Measurements from ENCODE around the gene ABCA1. TPM values are rescaled to one million over a fixed set of nuclear protein-coding genes. Genes with fewer than 3 reads are reported as not detected.

Gene ABCA1
- total RNA-seq, 1 donor: 73.1 TPM

DNA sequence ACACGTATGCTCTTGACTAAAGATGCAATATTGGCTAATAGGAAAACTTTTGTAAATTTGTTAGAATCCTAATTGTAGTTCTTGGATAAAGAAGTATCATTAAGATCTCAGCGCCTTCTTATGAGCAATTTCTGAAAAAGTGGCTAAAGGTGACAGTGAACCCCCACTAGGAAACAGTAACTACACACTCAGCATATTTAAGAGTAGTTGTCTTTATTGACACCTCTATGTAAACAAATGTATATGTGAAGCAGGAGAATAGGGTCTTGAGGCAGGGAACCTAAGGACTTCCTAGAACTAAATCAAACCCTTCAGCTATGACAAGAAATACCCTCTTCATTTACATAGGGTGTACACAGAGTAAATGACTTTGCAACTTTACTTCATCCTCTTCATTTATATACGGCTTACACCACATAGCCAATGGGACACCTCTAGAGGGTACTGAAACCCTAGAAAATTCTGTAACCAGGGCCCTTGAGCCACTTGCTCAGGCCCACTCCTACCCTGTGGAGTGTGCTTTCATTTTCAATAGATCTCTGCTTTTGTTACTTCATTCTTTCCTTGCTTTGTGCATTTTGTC lies 177.7 kb downstream of the ABCA1 start:
- no peak overlapping the region for H3K4me2 ChIP-seq (ENCODE audit: insufficient read depth, low read length)
- H3K9me3 ChIP-seq (ENCODE audit: low read depth, low read length): no peaks in the 10 kb centered on the region
- TF ChIP-seq, protein P1, sequence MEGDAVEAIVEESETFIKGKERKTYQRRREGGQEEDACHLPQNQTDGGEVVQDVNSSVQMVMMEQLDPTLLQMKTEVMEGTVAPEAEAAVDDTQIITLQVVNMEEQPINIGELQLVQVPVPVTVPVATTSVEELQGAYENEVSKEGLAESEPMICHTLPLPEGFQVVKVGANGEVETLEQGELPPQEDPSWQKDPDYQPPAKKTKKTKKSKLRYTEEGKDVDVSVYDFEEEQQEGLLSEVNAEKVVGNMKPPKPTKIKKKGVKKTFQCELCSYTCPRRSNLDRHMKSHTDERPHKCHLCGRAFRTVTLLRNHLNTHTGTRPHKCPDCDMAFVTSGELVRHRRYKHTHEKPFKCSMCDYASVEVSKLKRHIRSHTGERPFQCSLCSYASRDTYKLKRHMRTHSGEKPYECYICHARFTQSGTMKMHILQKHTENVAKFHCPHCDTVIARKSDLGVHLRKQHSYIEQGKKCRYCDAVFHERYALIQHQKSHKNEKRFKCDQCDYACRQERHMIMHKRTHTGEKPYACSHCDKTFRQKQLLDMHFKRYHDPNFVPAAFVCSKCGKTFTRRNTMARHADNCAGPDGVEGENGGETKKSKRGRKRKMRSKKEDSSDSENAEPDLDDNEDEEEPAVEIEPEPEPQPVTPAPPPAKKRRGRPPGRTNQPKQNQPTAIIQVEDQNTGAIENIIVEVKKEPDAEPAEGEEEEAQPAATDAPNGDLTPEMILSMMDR (IDR thresholded peaks at IDR 0.05; ENCODE audit: extremely low read depth, low read depth, low read length): no peak
- no peak overlapping the region for H2AFZ ChIP-seq (ENCODE audit: low read length)
- no peak overlapping the region for H3K27ac ChIP-seq (ENCODE audit: low read depth, low read length)
- H3K79me2 ChIP-seq (ENCODE audit: insufficient read depth, low read length): peaks cover 20% of the 10 kb centered on the region
- H3K27me3 ChIP-seq (ENCODE audit: insufficient read depth, low read length): no peaks in the 10 kb centered on the region
- no peak overlapping the region for H3K4me3 ChIP-seq (ENCODE audit: insufficient read depth, low read length)
- H4K20me1 ChIP-seq (ENCODE audit: insufficient read depth, low read length): no peaks in the 10 kb centered on the region
- H3K4me1 ChIP-seq (ENCODE audit: insufficient read depth, low read length): peaks cover 12% of the 10 kb centered on the region
- DNase-seq (ENCODE audit: insufficient read length, low spot score, missing footprints): no peak
- peaks cover 15% of the 10 kb centered on the region for H3K36me3 ChIP-seq (ENCODE audit: insufficient read depth, low read length)

DNA sequence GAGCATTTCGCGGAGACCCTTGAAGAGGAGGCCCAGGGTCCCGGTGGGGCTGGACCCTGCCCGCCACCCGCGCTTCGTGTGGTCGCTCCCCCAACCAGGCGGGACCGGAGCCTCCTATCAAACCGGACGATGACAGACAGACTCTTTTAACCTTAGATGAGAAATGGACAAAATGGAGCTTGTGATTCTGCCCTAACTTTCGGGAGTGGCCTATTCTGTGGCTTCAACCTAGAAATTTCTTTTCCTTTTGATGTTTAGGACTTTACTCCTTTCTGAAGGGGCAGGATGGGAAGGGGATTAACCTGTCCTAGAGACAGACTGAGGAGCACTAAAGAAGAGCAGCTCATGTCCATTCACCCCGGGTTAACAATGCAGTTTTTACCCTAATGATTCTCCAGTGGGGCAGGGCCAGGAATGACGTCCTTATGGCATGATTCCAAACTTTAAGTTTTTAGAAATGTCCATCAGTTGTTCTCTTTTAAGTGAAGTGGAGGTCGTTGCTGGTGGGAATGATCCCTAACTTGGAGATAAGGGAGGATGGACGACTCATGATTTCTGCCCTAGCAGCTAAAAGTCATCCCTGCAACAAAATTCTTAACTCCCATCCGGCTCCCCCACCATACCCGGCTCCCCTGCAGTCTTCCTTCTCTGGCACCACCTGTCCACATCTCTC lies 179.5 kb downstream of the ABCA1 start:
- Histone ChIP-seq H3K27ac (ENCODE audit: low read depth, low read length) (peak overlapping the region; percentile 84), H3K36me3 (ENCODE audit: insufficient read depth, low read length) (peaks cover 10% of the 10 kb centered on the region), H2AFZ (ENCODE audit: low read length) (peak overlapping the region; percentile 99), H3K4me3 (ENCODE audit: insufficient read depth, low read length) (peak overlapping the region; percentile 95), H4K20me1 (ENCODE audit: insufficient read depth, low read length) (no peaks in the 10 kb centered on the region), H3K4me2 (ENCODE audit: insufficient read depth, low read length) (peak overlapping the region; percentile 96), H3K9me3 (ENCODE audit: low read depth, low read length) (no peaks in the 10 kb centered on the region), H3K4me1 (ENCODE audit: insufficient read depth, low read length) (peaks cover 12% of the 10 kb centered on the region), H3K27me3 (ENCODE audit: insufficient read depth, low read length) (no peaks in the 10 kb centered on the region), H3K79me2 (ENCODE audit: insufficient read depth, low read length) (peaks cover 20% of the 10 kb centered on the region)
- peak; percentile 74 for DNase-seq (ENCODE audit: insufficient read length, low spot score, missing footprints)
- TF ChIP-seq, protein P1 (IDR thresholded peaks at IDR 0.05; ENCODE audit: extremely low read depth, low read depth, low read length): no peak

DNA sequence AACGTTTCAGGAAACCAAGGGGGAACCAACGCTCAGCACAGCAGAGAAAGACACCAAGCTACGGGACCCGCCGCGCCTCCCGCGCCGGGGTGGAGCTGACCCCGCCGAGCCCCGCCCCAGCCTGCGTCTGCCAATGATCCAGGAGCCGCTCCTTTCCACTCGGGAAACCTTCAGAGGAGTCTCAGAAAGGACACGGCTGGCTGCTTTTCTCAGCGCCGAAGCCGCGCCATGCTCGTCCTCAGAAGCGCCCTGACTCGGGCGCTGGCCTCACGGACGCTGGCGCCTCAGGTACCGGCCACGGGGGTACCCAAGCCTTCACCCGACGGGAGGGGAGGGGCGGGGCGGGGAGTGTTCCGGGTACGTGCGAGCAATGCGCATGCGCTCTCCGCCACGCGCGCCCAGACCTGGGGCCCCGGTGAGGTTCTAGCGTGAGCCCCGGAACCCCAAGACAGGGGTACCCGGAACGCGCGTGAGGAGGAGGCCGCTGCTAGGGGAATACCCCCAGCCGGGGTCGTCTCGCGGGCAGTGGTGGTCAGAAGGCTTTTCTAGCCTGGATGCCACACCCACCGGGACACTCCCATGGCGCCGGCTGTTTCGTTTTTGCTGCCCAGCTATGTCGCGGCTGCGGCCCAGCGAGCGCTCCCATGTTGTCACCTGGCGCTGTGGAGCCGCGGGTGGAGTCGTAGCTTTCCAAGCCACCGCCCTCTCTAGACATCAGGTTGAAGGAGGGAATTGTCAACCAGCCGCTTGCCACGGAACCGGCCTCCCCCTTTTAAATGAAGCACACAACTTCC lies 180.2 kb downstream of the ABCA1 start, which contains the start of gene NIPSNAP3A:
Gene NIPSNAP3A, plus strand, starts transcription at position 119 of the 794 bp plus-strand sequence. Its CDS starts 110 bp downstream, at position 229.
- Histone ChIP-seq H3K4me1 (ENCODE audit: insufficient read depth, low read length) (peaks cover 12% of the 10 kb centered on the region), H3K79me2 (ENCODE audit: insufficient read depth, low read length) (peaks cover 20% of the 10 kb centered on the region), H3K9me3 (ENCODE audit: low read depth, low read length) (no peaks in the 10 kb centered on the region), H2AFZ (ENCODE audit: low read length) (peak within 1 kb of the TSS; percentile 99), H3K36me3 (ENCODE audit: insufficient read depth, low read length) (peaks cover 6% of the 10 kb centered on the region), H3K4me2 (ENCODE audit: insufficient read depth, low read length) (peak within 1 kb of the TSS; percentile 96), H4K20me1 (ENCODE audit: insufficient read depth, low read length) (no peaks in the 10 kb centered on the region), H3K4me3 (ENCODE audit: insufficient read depth, low read length) (peak within 1 kb of the TSS; percentile 95), H3K27ac (ENCODE audit: low read depth, low read length) (peak within 1 kb of the TSS; percentile 84), H3K27me3 (ENCODE audit: insufficient read depth, low read length) (no peaks in the 10 kb centered on the region)
- DNase-seq (ENCODE audit: insufficient read length, low spot score, missing footprints): peak; percentile 90
- TF ChIP-seq, protein P1 (IDR thresholded peaks at IDR 0.05; ENCODE audit: extremely low read depth, low read depth, low read length): no peak

DNA sequence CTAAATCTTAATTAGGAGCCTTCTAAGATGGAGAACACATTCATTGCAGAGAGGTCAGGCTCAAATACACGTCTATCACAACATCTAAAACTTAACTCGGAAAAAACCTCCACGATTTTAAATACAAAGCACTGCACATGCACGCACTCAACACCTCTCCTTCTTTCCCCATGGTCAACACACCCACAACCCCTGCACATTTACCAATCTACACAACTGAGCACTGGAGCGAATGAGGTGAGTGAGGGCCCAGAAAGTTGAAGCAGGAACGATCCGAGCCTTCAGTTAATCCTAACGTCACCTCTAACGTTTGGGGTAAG lies 180.8 kb downstream of the ABCA1 start:
- no peak for DNase-seq (ENCODE audit: insufficient read length, low spot score, missing footprints)
- H2AFZ ChIP-seq (ENCODE audit: low read length): peak overlapping the region; percentile 99
- H3K27ac ChIP-seq (ENCODE audit: low read depth, low read length): peak overlapping the region; percentile 84
- TF ChIP-seq, protein P1 (IDR thresholded peaks at IDR 0.05; ENCODE audit: extremely low read depth, low read depth, low read length): no peak
- no peaks in the 10 kb centered on the region for H3K9me3 ChIP-seq (ENCODE audit: low read depth, low read length)
- H3K4me2 ChIP-seq (ENCODE audit: insufficient read depth, low read length): peak overlapping the region; percentile 96
- peaks cover under 1% of the 10 kb centered on the region for H3K36me3 ChIP-seq (ENCODE audit: insufficient read depth, low read length)
- H3K4me1 ChIP-seq (ENCODE audit: insufficient read depth, low read length): peaks cover 12% of the 10 kb centered on the region
- no peaks in the 10 kb centered on the region for H3K27me3 ChIP-seq (ENCODE audit: insufficient read depth, low read length)
- H4K20me1 ChIP-seq (ENCODE audit: insufficient read depth, low read length): no peaks in the 10 kb centered on the region
- H3K79me2 ChIP-seq (ENCODE audit: insufficient read depth, low read length): peaks cover 20% of the 10 kb centered on the region
- peak overlapping the region; percentile 95 for H3K4me3 ChIP-seq (ENCODE audit: insufficient read depth, low read length)

All from osteoblast (primary cell).